Endothelial cell of umbilical vein (primary cell): ENCODE results near the gene PYROXD2. TPM values are rescaled to one million over a fixed set of nuclear protein-coding genes. Genes with fewer than 3 reads are reported as not detected.

Experiments
- BruUV-seq: library from RNA; stranded (reverse); fragments of 400-500 nt; replicated peaks from 2 replicates; lab custom pipeline; 2021; lab: Mats Ljungman, UMichigan
- CTCF ChIA-PET: fragments of 300-600, 350-600 bp; sonication (Branson Sonifier 250); formaldehyde crosslinking; loops from one replicate; lab custom pipeline; 2021; ENCODE audit warnings: antibody characterized with exemption, inconsistent platforms; lab: Charles Lee
- POLR2A ChIA-PET: fragments of 300-600, 350-600 bp; sonication (Branson Sonifier 250); formaldehyde crosslinking; loops from one replicate; lab custom pipeline; 2021; ENCODE audit warnings: antibody characterized with exemption, inconsistent platforms; lab: Charles Lee
- DNase-seq: peaks from one replicate; pipeline ENCODE4 v3.0.0-alpha.2; 2011; ENCODE audit warnings: low read depth, low spot score
- FAIRE-seq: peaks from 2 replicates; lab custom pipeline; 2011; peaks lifted over from hg19 to GRCh38; lab: Jason Lieb, UNC
- H2AFZ ChIP-seq: 2 replicates; pipeline ENCODE4 v1.6.0; 2012; ENCODE audit warnings: low read depth, low read length, control low read depth, inconsistent platforms
- H3K27ac ChIP-seq: 2 replicates; pipeline ENCODE4 v1.5.1; 2011; ENCODE audit warnings: low read depth, mild to moderate bottlenecking, control low read depth, low read length, moderate library complexity; ENCODE audit not compliant: insufficient read depth
- H3K27me3 ChIP-seq, 2 experiments: 2 replicates each; pipeline versions ENCODE4 v1.6.0 to v1.6.1; 2011; ENCODE audit warnings: low read length in 2 of 2, mixed read lengths in 1 of 2; ENCODE audit not compliant: control insufficient read depth in 2 of 2, insufficient read depth in 2 of 2
- H3K36me3 ChIP-seq, 2 experiments: 2 replicates in 1 of 2; 3 replicates in 1 of 2; pipeline ENCODE4 v1.5.1; 2011; ENCODE audit warnings: low read length in 2 of 2, mild to moderate bottlenecking in 1 of 2, moderate library complexity in 1 of 2; ENCODE audit not compliant: control insufficient read depth in 2 of 2, insufficient read depth in 2 of 2; ENCODE audit errors: extremely low read depth in 1 of 2
- H3K4me1 ChIP-seq: 3 replicates; pipeline ENCODE4 v1.5.1; 2011; ENCODE audit warnings: mild to moderate bottlenecking, low read length; ENCODE audit not compliant: control insufficient read depth, insufficient read depth; ENCODE audit errors: extremely low read depth
- H3K4me2 ChIP-seq: 2 replicates; pipeline ENCODE4 v1.6.1; 2011; ENCODE audit warnings: low read length, control low read depth, mixed read lengths; ENCODE audit not compliant: insufficient read depth
- H3K4me3 ChIP-seq, 3 experiments: fragments of 200-600 bp in 1 of 3; sonication (generic), shearing (Covaris generic) in 1 of 3; replicated peaks in 1 of 3; 2 replicates each; pipeline ENCODE4 v1.5.1; 2011 to 2016; ENCODE audit warnings: control low read depth in 3 of 3, low read length in 3 of 3, mild to moderate bottlenecking in 2 of 3, inconsistent platforms in 1 of 3, low read depth in 1 of 3, moderate library complexity in 1 of 3; ENCODE audit not compliant: insufficient read depth in 1 of 3
- H3K79me2 ChIP-seq: 2 replicates; pipeline ENCODE4 v1.6.0; 2012; ENCODE audit warnings: low read length, inconsistent platforms; ENCODE audit not compliant: control insufficient read depth, insufficient read depth
- H3K9ac ChIP-seq: replicated peaks from 2 replicates; pipeline ENCODE3; 2011; ENCODE audit warnings: low read length, control low read depth; ENCODE audit not compliant: insufficient read depth; ENCODE audit errors: extremely low read depth
- H3K9me1 ChIP-seq: replicated peaks from 3 replicates; pipeline ENCODE4 v1.6.0; 2011; ENCODE audit warnings: mild to moderate bottlenecking, low read length; ENCODE audit not compliant: control insufficient read depth, insufficient read depth; ENCODE audit errors: extremely low read depth
- H3K9me3 ChIP-seq: replicated peaks from 2 replicates; pipeline ENCODE4 v1.5.1; 2012; ENCODE audit warnings: low read length, inconsistent platforms; ENCODE audit not compliant: control insufficient read depth, insufficient read depth
- H4K20me1 ChIP-seq: replicated peaks from 2 replicates; pipeline ENCODE3; 2011; ENCODE audit warnings: mild to moderate bottlenecking, low read length; ENCODE audit not compliant: control insufficient read depth, insufficient read depth; ENCODE audit errors: extremely low read depth
- CTCF ChIP-seq, 2 donors: IDR thresholded peaks; 1 replicate in 1 of 2; 2 replicates in 1 of 2; pipeline ENCODE4 v1.5.1; 2011; ENCODE audit warnings: low read length in 2 of 2, mild to moderate bottlenecking in 2 of 2, moderate library complexity in 2 of 2, control low read depth in 1 of 2, inconsistent platforms in 1 of 2, low read depth in 1 of 2; ENCODE audit not compliant: insufficient read depth in 1 of 2; ENCODE audit errors: extremely low read depth in 1 of 2
- EZH2 ChIP-seq: IDR thresholded peaks from 2 replicates; pipeline ENCODE4 v1.6.1; 2012; ENCODE audit warnings: borderline replicate concordance, low read depth, mild to moderate bottlenecking, moderate library complexity, low read length, inconsistent platforms; ENCODE audit not compliant: severe bottlenecking
- FOS ChIP-seq: IDR thresholded peaks from 2 replicates; pipeline ENCODE4 v1.6.1; 2011; ENCODE audit warnings: mild to moderate bottlenecking, low read length, moderate library complexity, borderline replicate concordance; ENCODE audit not compliant: insufficient read depth
- GATA2 ChIP-seq: IDR thresholded peaks from 2 replicates; pipeline ENCODE4 v1.7.0; 2011; ENCODE audit warnings: low read depth, mild to moderate bottlenecking, moderate library complexity, mixed read lengths, low read length; ENCODE audit not compliant: insufficient read length, insufficient read depth
- JUN ChIP-seq: IDR thresholded peaks from 2 replicates; pipeline ENCODE4 v1.6.1; 2011; ENCODE audit warnings: borderline replicate concordance, low read depth; ENCODE audit not compliant: insufficient read length, insufficient read depth
- MAX ChIP-seq: IDR thresholded peaks from 2 replicates; pipeline ENCODE4 v1.6.1; 2011; ENCODE audit not compliant: insufficient read depth, insufficient read length
- MYC ChIP-seq: IDR thresholded peaks from one replicate; pipeline ENCODE4 v1.6.1; 2011; ENCODE audit warnings: mild to moderate bottlenecking, low read depth, low read length
- POLR2A ChIP-seq: IDR thresholded peaks from 2 replicates; pipeline ENCODE4 v1.6.1; 2012; ENCODE audit warnings: low read depth, mild to moderate bottlenecking, control low read depth, low read length
- POLR2AphosphoS5 ChIP-seq: IDR thresholded peaks from 2 replicates; pipeline ENCODE4 v1.6.1; 2012; ENCODE audit warnings: low read depth, mild to moderate bottlenecking, control low read depth, low read length, moderate library complexity; ENCODE audit not compliant: insufficient read depth
- dilution Hi-C: fragments of 300-500 bp; cut with MboI; formaldehyde crosslinking; loops from one replicate; pipeline ENCODE4 v1.15.0; 2019; ENCODE audit warnings: low sequenced_read_pairs; ENCODE audit not compliant: extremely low pct_ligation_motif_present
- intact Hi-C: fragments of 100-400 bp; cut with micrococcal nuclease; formaldehyde crosslinking; loops from one replicate; pipeline ENCODE4 v1.10.0; 2022
- polyA plus RNA-seq, 4 experiments: library from polyadenylated mRNA; depleted of rRNA in 3 of 4; stranded (reverse) in 3 of 4; unstranded in 1 of 4; fragments of >200 nt; gene quantifications; 2 replicates each; pipeline versions ENCODE4 v1.2.1 to v1.2.3, GENCODE V29; 2011 to 2012; ENCODE audit warnings: missing spikeins in 1 of 4
- total RNA-seq: library from RNA; stranded (reverse); gene quantifications from 2 replicates; pipeline ENCODE4 v1.2.3, GENCODE V29; 2021

PYROXD2 gene
- total and polyA plus RNA-seq, 2 donors (not counting 3 experiments of a cell fraction or from before 2014, with no cell fraction given), result 7.0 to 13.7 TPM

- Histone ChIP-seq H3K4me1 (peaks cover 11% of the 10 kb centered on the region), H4K20me1 (no peaks in the 10 kb centered on the region)
- CTCF ChIA-PET, result no interaction called here
Measured at GRCh38 chr10:98353170-98353569, 61.8 kb downstream of the PYROXD2 start.

More at GRCh38 chr10:98353170-98353569, 61.8 kb downstream of the PYROXD2 start:
- H3K4me3 ChIP-seq, result no peak overlapping the region
- peak overlapping the region; percentile 24 for H3K4me2 ChIP-seq
- H3K9ac ChIP-seq, result no peak overlapping the region
- dilution Hi-C loops, result no loop called here
- no peaks in the 10 kb centered on the region for H3K79me2 ChIP-seq
- peak; percentile 60 for FAIRE-seq
- DNase-seq, result peak; percentile 72
- H3K9me3 ChIP-seq, result no peaks in the 10 kb centered on the region
- no TSS peak for BruUV-seq
- intact Hi-C loops, result loop anchor here (2.0 kb wide), 1 partner anchor 36 kb away; no protein-coding TSS in a partner anchor
- H3K27me3 ChIP-seq, result peaks cover 40 to 47% of the 10 kb centered on the region in 2 experiments
- peak overlapping the region; percentile 11 for H2AFZ ChIP-seq
- TF ChIP-seq MYC, result no peak
- no peak for TF ChIP-seq CTCF (IDR thresholded peaks at IDR 0.05; ENCODE audit: extremely low read depth in 1 of 2, insufficient read depth in 1 of 2, low read depth in 1 of 2, low read length in 2 of 2)
- no peak for TF ChIP-seq POLR2A
- no peak for TF ChIP-seq POLR2AphosphoS5
- TF ChIP-seq JUN, result peak; percentile 38
- no peak for TF ChIP-seq EZH2
- no peak for TF ChIP-seq GATA2
- no peak for TF ChIP-seq MAX
- TF ChIP-seq FOS, result peak; percentile 31
- POLR2A ChIA-PET, result no interaction called here
- no peaks in the 10 kb centered on the region for H3K9me1 ChIP-seq
- no peak overlapping the region for H3K27ac ChIP-seq
- H3K36me3 ChIP-seq, result no peaks in the 10 kb centered on the region
